HCT116 (cell line): Measurements from ENCODE around the gene ADARB2. TPM values are rescaled to one million over a fixed set of nuclear protein-coding genes. Genes with fewer than 3 reads are reported as not detected.

Experiments used
- ATAC-seq: fragments of 200-7000 bp; cut with Tn5 transposase; 2 replicates; pipeline ENCODE4 v1.9.1; 2020; ENCODE audit warnings: mild to moderate bottlenecking, moderate library complexity
- BruUV-seq: library from RNA; stranded (reverse); fragments of 400-500 nt; replicated peaks from 2 replicates; lab custom pipeline; 2021; lab: Mats Ljungman, UMichigan
- CTCF ChIA-PET: fragments of 300-600 bp; sonication (Branson Sonifier 250); formaldehyde crosslinking; loops from one replicate; lab custom pipeline; 2021; ENCODE audit warnings: antibody characterized with exemption; lab: Charles Lee
- POLR2A ChIA-PET: fragments of 300-600, 350-600 bp; sonication (Branson Sonifier 250); formaldehyde crosslinking; loops from one replicate; lab custom pipeline; 2021; ENCODE audit warnings: antibody characterized with exemption; lab: Charles Lee
- RAD21 ChIA-PET, 2 experiments: fragments of 300-600 bp; sonication (Branson Sonifier 250); formaldehyde crosslinking; loops; one replicate each; lab custom pipeline; 2023; ENCODE audit warnings: low total read pairs in 2 of 2; ENCODE audit not compliant: uncharacterized antibody in 2 of 2, unreplicated experiment in 2 of 2, low non-redundant PET in 1 of 2; lab: Charles Lee
- DNase-seq: peaks from one replicate; pipeline ENCODE4 v3.0.0-alpha.2; 2010; ENCODE audit warnings: low read depth, low spot score
- H2AFZ ChIP-seq: fragments of 200-600 bp; shearing (Covaris generic), sonication (generic); 2 replicates; pipeline ENCODE4 v1.6.1; 2017; ENCODE audit warnings: low read depth, mixed run types, mixed read lengths, antibody characterized with exemption, low read length; ENCODE audit not compliant: poor library complexity, severe bottlenecking
- H3K27ac ChIP-seq: 2 replicates; pipeline ENCODE4 v1.5.1; 2012; ENCODE audit warnings: low read depth, low read length
- H3K27me3 ChIP-seq: fragments of 200-600 bp; sonication (generic); 2 replicates; pipeline ENCODE4 v1.6.1; 2016; ENCODE audit warnings: mixed run types, low read length, mixed read lengths; ENCODE audit not compliant: insufficient read depth
- H3K36me3 ChIP-seq, 2 experiments: fragments of 200-500 bp in 1 of 2; fragments of 200-600 bp in 1 of 2; sonication (Bioruptor generic) in 1 of 2; sonication (generic) in 1 of 2; 2 replicates each; pipeline versions ENCODE4 v1.5.1 to v1.6.1; 2014 to 2016; ENCODE audit warnings: low read length in 2 of 2, inconsistent platforms in 1 of 2, mixed read lengths in 1 of 2, mixed run types in 1 of 2; ENCODE audit not compliant: insufficient read depth in 2 of 2, control insufficient read depth in 1 of 2
- H3K4me1 ChIP-seq, 2 experiments: fragments of 200-600 bp in 1 of 2; sonication (generic) in 1 of 2; 2 replicates each; pipeline versions ENCODE4 v1.5.1 to v1.6.1; 2012 to 2017; ENCODE audit warnings: low read length in 2 of 2, inconsistent platforms in 1 of 2, mild to moderate bottlenecking in 1 of 2, mixed read lengths in 1 of 2, mixed run types in 1 of 2, moderate library complexity in 1 of 2; ENCODE audit not compliant: insufficient read depth in 2 of 2, control insufficient read depth in 1 of 2
- H3K4me2 ChIP-seq: fragments of 200-600 bp; sonication (generic); 2 replicates; pipeline ENCODE4 v1.6.1; 2017; ENCODE audit warnings: mixed run types, low read length, mixed read lengths
- H3K4me3 ChIP-seq, 2 experiments: fragments of 200-600 bp in 1 of 2; sonication (generic) in 1 of 2; replicated peaks in 1 of 2; 2 replicates each; pipeline ENCODE4 v1.5.1; 2011 to 2016; ENCODE audit warnings: low read length in 2 of 2, control low read depth in 1 of 2, low read depth in 1 of 2, mild to moderate bottlenecking in 1 of 2, mixed read lengths in 1 of 2, mixed run types in 1 of 2
- H3K79me2 ChIP-seq: fragments of 200-600 bp; sonication (generic); 2 replicates; pipeline ENCODE4 v1.6.1; 2017; ENCODE audit warnings: mild to moderate bottlenecking, mixed run types, low read length, moderate library complexity, mixed read lengths; ENCODE audit not compliant: insufficient read depth
- H3K9ac ChIP-seq: fragments of 200-600 bp; sonication (generic); 2 replicates; pipeline ENCODE4 v1.6.1; 2016; ENCODE audit warnings: low read length, mixed read lengths
- H3K9me2 ChIP-seq: fragments of 200-600 bp; sonication (generic), shearing (Covaris generic); 2 replicates; pipeline ENCODE4 v1.6.1; 2017; ENCODE audit warnings: mixed run types, mild to moderate bottlenecking, moderate library complexity; ENCODE audit not compliant: insufficient read depth
- H3K9me3 ChIP-seq, 2 experiments: fragments of 200-500 bp in 1 of 2; fragments of 200-600 bp in 1 of 2; sonication (Bioruptor generic) in 1 of 2; sonication (generic) in 1 of 2; 2 replicates each; pipeline ENCODE4 v1.6.1; 2014 to 2017; ENCODE audit warnings: low read length in 2 of 2, mixed read lengths in 2 of 2, inconsistent platforms in 1 of 2, low read depth in 1 of 2, mild to moderate bottlenecking in 1 of 2, mixed run types in 1 of 2, moderate library complexity in 1 of 2; ENCODE audit not compliant: control insufficient read depth in 1 of 2, insufficient read depth in 1 of 2
- H4K20me1 ChIP-seq: fragments of 200-600 bp; sonication (generic), shearing (Covaris generic); 2 replicates; pipeline ENCODE4 v1.6.1; 2017; ENCODE audit warnings: mixed run types, mild to moderate bottlenecking, moderate library complexity; ENCODE audit not compliant: insufficient read depth
- CBX3 ChIP-seq: IDR thresholded peaks from 2 replicates; pipeline ENCODE4 v1.6.1; 2012; ENCODE audit warnings: low read depth
- POLR2A ChIP-seq: IDR thresholded peaks from 2 replicates; pipeline ENCODE4 v1.7.0; 2011; ENCODE audit warnings: borderline replicate concordance; ENCODE audit not compliant: insufficient read depth, insufficient read length; ENCODE audit errors: extremely low read depth
- POLR2AphosphoS5 ChIP-seq: IDR thresholded peaks from 2 replicates; pipeline ENCODE4 v1.6.1; 2011; ENCODE audit warnings: mild to moderate bottlenecking, low read depth, low read length, moderate library complexity
- RAD21 ChIP-seq: IDR thresholded peaks from 2 replicates; pipeline ENCODE4 v1.6.1; 2012; ENCODE audit warnings: low read depth, mild to moderate bottlenecking
- SIN3A ChIP-seq: IDR thresholded peaks from 2 replicates; pipeline ENCODE4 v1.6.1; 2012; ENCODE audit warnings: low read depth
- SRF ChIP-seq: IDR thresholded peaks from 2 replicates; pipeline ENCODE4 v1.6.1; 2012; ENCODE audit warnings: low read depth
- TCF7L2 ChIP-seq: IDR thresholded peaks from 2 replicates; pipeline ENCODE4 v1.7.0; 2011; ENCODE audit warnings: borderline replicate concordance, inconsistent platforms; ENCODE audit not compliant: insufficient read depth, insufficient read length; ENCODE audit errors: extremely low read depth
- ZFX ChIP-seq: fragments of 450-650 bp; IDR thresholded peaks from 2 replicates; pipeline ENCODE4 v1.6.1; 2017
- ZNF274 ChIP-seq: fragments of 200-500 bp; sonication (Bioruptor generic); IDR thresholded peaks from 2 replicates; pipeline ENCODE4 v1.6.1; 2014; ENCODE audit warnings: mild to moderate bottlenecking, low read depth, low read length, inconsistent platforms
- intact Hi-C: fragments of 100-400 bp; cut with micrococcal nuclease; formaldehyde crosslinking; loops from 2 replicates; pipeline ENCODE4 v1.10.0; 2022
- total RNA-seq: library from RNA; stranded (reverse); gene quantifications from one replicate; pipeline ENCODE4 v1.2.1, GENCODE V29; 2021; ENCODE audit not compliant: unreplicated experiment
- TF ChIP-seq, protein P1 (sequence below): IDR thresholded peaks from 2 replicates; pipeline ENCODE4 v1.6.1; 2012
- TF ChIP-seq, protein P2 (sequence below): IDR thresholded peaks from 2 replicates; pipeline ENCODE4 v1.6.1; 2012
- TF ChIP-seq, protein P3 (sequence below): IDR thresholded peaks from 2 replicates; pipeline ENCODE4 v1.6.1; 2012; ENCODE audit warnings: low read depth
- TF ChIP-seq, protein P4 (sequence below): IDR thresholded peaks from 2 replicates; pipeline ENCODE4 v1.6.1; 2011; ENCODE audit warnings: mild to moderate bottlenecking, low read length, moderate library complexity; ENCODE audit not compliant: insufficient replicate concordance; ENCODE audit errors: extremely low read depth

ADARB2 gene
- total RNA-seq, 1 experiment from 2014 or later: not detected

DNA sequence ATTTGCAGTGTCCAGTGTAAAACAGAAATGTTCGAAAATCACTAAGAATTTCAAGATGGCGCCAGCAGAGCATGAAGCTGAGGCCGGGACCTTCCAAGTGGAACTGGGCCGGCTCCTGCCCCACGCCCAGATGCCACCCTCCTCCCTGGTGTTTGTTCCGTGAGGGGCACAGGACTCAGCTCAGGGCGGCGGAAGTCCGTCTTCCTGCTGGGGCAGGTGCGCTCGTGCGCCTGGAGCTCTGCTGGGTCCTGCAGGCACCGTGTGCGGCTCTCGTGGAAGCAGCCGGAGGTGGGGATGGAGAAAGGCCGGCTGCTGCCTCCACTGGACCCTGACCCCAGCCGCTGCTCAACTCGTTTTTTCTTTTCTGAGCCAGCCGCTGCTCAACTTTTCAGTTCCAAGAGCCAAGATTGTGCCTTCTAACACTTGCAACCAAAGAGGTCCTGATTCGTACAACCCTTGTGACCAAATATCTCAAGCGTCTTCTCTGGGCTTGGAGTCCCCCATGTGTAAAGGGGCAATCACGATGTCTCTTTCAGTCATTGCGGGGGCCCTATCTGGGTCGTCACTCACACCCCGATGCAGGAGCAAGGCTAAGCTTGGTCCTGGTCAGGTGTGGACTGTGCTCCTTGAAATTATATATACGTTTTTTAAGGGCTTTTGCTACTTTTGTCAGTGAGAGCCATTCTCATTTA is 334.4 kb downstream of the ADARB2 start (continued):
- TF ChIP-seq, protein P1, sequence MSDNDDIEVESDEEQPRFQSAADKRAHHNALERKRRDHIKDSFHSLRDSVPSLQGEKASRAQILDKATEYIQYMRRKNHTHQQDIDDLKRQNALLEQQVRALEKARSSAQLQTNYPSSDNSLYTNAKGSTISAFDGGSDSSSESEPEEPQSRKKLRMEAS: no peak
- no peak for TF ChIP-seq ZFX
- TF ChIP-seq, protein P2, sequence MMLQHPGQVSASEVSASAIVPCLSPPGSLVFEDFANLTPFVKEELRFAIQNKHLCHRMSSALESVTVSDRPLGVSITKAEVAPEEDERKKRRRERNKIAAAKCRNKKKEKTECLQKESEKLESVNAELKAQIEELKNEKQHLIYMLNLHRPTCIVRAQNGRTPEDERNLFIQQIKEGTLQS: no peak

DNA sequence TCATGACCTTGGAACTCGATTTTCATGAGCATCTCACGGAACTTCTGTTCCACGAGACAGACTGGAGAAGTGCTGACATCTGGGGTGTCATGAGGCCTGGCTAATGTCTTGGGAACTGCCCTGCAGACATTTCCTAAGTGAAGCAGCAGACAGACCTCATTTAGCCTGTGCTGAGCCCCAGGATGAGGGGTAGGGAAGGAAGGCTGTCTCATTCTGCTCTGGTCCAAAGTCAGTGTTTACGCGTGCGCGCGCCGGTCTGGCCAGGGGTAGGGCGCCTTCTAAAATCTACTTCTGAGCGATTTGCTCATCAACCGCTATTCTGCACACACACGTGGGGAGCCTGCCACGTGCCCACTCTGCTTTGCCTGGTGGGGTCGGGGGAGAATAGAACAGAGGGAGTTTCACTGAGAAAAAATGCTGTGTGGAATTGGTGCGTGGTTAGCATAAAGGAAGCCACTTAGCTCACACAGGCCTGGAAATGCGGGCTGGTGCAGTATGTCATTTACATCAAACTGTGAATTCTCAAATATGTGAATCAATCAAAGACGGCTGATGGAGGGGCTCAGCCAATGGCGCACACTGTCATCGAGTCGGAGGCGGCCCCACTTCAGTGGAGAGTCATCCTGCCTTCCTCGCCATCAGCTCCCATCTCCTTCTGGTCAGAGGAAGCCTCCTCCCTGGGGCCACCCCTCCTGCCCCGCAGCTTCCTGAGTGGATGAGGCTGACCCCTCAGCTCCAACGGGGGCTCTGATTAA is 335.1 kb downstream of the ADARB2 start:
- CTCF ChIA-PET: no interaction called here
- intact Hi-C loops: no loop called here
- H3K4me3 ChIP-seq: no peak overlapping the region
- DNase-seq (no peak), ATAC-seq (no peak)
- no TSS peak for BruUV-seq
- no peaks in the 10 kb centered on the region for H3K9me2 ChIP-seq
- peaks cover 9% of the 10 kb centered on the region; the same call in 1 of the 2 replicates for H3K27me3 ChIP-seq
- POLR2A ChIA-PET: no interaction called here
- no peak overlapping the region for H3K9ac ChIP-seq
- H3K4me1 ChIP-seq: peaks cover 3 to 13% of the 10 kb centered on the region in 2 experiments; a peak in 1 of 4 replicates
- no peaks in the 10 kb centered on the region for H3K9me3 ChIP-seq
- no peaks in the 10 kb centered on the region for H4K20me1 ChIP-seq
- RAD21 ChIA-PET: no interaction called here
- no peak overlapping the region for H3K27ac ChIP-seq
- no peaks in the 10 kb centered on the region for H3K79me2 ChIP-seq
- no peak overlapping the region for H3K4me2 ChIP-seq
- H2AFZ ChIP-seq: no peak overlapping the region
- no peaks in the 10 kb centered on the region for H3K36me3 ChIP-seq
- no peak for TF ChIP-seq POLR2AphosphoS5
- no peak for TF ChIP-seq CBX3
- TF ChIP-seq TCF7L2: no peak
- TF ChIP-seq SRF: no peak
- no peak for TF ChIP-seq RAD21
- no peak for TF ChIP-seq POLR2A
- TF ChIP-seq, protein P2: no peak
- TF ChIP-seq, protein P1: no peak
- TF ChIP-seq, protein P3, sequence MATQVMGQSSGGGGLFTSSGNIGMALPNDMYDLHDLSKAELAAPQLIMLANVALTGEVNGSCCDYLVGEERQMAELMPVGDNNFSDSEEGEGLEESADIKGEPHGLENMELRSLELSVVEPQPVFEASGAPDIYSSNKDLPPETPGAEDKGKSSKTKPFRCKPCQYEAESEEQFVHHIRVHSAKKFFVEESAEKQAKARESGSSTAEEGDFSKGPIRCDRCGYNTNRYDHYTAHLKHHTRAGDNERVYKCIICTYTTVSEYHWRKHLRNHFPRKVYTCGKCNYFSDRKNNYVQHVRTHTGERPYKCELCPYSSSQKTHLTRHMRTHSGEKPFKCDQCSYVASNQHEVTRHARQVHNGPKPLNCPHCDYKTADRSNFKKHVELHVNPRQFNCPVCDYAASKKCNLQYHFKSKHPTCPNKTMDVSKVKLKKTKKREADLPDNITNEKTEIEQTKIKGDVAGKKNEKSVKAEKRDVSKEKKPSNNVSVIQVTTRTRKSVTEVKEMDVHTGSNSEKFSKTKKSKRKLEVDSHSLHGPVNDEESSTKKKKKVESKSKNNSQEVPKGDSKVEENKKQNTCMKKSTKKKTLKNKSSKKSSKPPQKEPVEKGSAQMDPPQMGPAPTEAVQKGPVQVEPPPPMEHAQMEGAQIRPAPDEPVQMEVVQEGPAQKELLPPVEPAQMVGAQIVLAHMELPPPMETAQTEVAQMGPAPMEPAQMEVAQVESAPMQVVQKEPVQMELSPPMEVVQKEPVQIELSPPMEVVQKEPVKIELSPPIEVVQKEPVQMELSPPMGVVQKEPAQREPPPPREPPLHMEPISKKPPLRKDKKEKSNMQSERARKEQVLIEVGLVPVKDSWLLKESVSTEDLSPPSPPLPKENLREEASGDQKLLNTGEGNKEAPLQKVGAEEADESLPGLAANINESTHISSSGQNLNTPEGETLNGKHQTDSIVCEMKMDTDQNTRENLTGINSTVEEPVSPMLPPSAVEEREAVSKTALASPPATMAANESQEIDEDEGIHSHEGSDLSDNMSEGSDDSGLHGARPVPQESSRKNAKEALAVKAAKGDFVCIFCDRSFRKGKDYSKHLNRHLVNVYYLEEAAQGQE: no peak
- no peak for TF ChIP-seq SIN3A
- TF ChIP-seq ZNF274: no peak
- TF ChIP-seq, protein P4, sequence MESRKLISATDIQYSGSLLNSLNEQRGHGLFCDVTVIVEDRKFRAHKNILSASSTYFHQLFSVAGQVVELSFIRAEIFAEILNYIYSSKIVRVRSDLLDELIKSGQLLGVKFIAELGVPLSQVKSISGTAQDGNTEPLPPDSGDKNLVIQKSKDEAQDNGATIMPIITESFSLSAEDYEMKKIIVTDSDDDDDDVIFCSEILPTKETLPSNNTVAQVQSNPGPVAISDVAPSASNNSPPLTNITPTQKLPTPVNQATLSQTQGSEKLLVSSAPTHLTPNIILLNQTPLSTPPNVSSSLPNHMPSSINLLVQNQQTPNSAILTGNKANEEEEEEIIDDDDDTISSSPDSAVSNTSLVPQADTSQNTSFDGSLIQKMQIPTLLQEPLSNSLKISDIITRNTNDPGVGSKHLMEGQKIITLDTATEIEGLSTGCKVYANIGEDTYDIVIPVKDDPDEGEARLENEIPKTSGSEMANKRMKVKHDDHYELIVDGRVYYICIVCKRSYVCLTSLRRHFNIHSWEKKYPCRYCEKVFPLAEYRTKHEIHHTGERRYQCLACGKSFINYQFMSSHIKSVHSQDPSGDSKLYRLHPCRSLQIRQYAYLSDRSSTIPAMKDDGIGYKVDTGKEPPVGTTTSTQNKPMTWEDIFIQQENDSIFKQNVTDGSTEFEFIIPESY: no peak
